ENCODE results near the gene HIPK1. TPM values are rescaled to one million over a fixed set of nuclear protein-coding genes. Genes with fewer than 3 reads are reported as not detected.
"Not testable (repeated sequence)": the region's sequence is repeated elsewhere in the genome, so short reads cannot be mapped to it uniquely, and the experiment has no call there.

The HIPK1 gene
- total and polyA plus RNA-seq, 2 experiments from 2014 or later, result 7.6 to 23.6 TPM

- Histone ChIP-seq H3K36me3 (ENCODE audit: low read depth) (no peaks in the 10 kb centered on the region), H3K9me2 (ENCODE audit: insufficient read depth) (no peaks in the 10 kb centered on the region), H2AFZ (no peak overlapping the region), H3K9me3 (ENCODE audit: low read depth) (no peaks in the 10 kb centered on the region), H3K27me3 (replicated peaks; ENCODE audit: insufficient read depth) (no peaks in the 10 kb centered on the region), H3K4me3 (no peak overlapping the region), H3K79me2 (ENCODE audit: insufficient read depth) (no peaks in the 10 kb centered on the region), H3K4me1 (ENCODE audit: insufficient read depth) (peaks cover 32% of the 10 kb centered on the region), H3K27ac (no peak overlapping the region), H3K4me2 (ENCODE audit: unreplicated experiment) (no peak overlapping the region), H3F3A (ENCODE audit: insufficient read depth) (peaks cover 11% of the 10 kb centered on the region; the same call in 1 of the 2 replicates), H3K9ac (no peak overlapping the region), H4K20me1 (ENCODE audit: insufficient read depth) (no peaks in the 10 kb centered on the region)
- in situ Hi-C loops (cut with MboI), result no loop called here
- TF ChIP-seq EZH2 (IDR thresholded peaks at IDR 0.05; ENCODE audit: insufficient read depth, poor library complexity, severe bottlenecking), result no peak
- no peak for TF ChIP-seq EZH2phosphoT487 (IDR thresholded peaks at IDR 0.05; ENCODE audit: insufficient read depth, low read depth)
- DNase-seq, result peak; percentile 51
Observed at GRCh38 chr1:114011796-114012195, 82.7 kb downstream of the HIPK1 start.

- no peak overlapping the region for H3K4me3 ChIP-seq
- H3K9me3 ChIP-seq (ENCODE audit: low read depth), result no peaks in the 10 kb centered on the region
- peak overlapping the region; percentile 43 for H3K4me2 ChIP-seq (ENCODE audit: unreplicated experiment)
- H3K4me1 ChIP-seq (ENCODE audit: insufficient read depth), result peaks cover 17% of the 10 kb centered on the region
- WGBS, 2 experiments (ENCODE audit: low coverage in 1 of 2, low lambda C conversion rate in 2 of 2, missing lambda C conversion rate in 2 of 2), result 17 to 23% methylated on average over 2 of the region's 2 CpGs
- H3K36me3 ChIP-seq (ENCODE audit: low read depth), result no peaks in the 10 kb centered on the region
- H3K9me2 ChIP-seq (ENCODE audit: insufficient read depth), result no peaks in the 10 kb centered on the region
- H3K9ac ChIP-seq, result no peak overlapping the region
- H3F3A ChIP-seq (ENCODE audit: insufficient read depth), result peaks cover 11% of the 10 kb centered on the region; the same call in 1 of the 2 replicates
- H2AFZ ChIP-seq, result no peak overlapping the region
- no peak for TF ChIP-seq EZH2phosphoT487 (IDR thresholded peaks at IDR 0.05; ENCODE audit: insufficient read depth, low read depth)
- TF ChIP-seq EZH2 (IDR thresholded peaks at IDR 0.05; ENCODE audit: insufficient read depth, poor library complexity, severe bottlenecking), result no peak
- in situ Hi-C loops (cut with MboI), result no loop called here
- DNase-seq, result peak; percentile 68
- no peaks in the 10 kb centered on the region; the same call in 1 of the 2 replicates for H3K27me3 ChIP-seq (replicated peaks; ENCODE audit: insufficient read depth)
- H4K20me1 ChIP-seq (ENCODE audit: insufficient read depth), result no peaks in the 10 kb centered on the region
- no peak overlapping the region for H3K27ac ChIP-seq
- H3K79me2 ChIP-seq (ENCODE audit: insufficient read depth), result no peaks in the 10 kb centered on the region
Observed at GRCh38 chr1:114015075-114015474, 86.0 kb downstream of the HIPK1 start.

GRCh38 chr1:114019724-114020123 is 90.6 kb downstream of the HIPK1 start:
- H3K79me2 ChIP-seq (ENCODE audit: insufficient read depth); H3F3A ChIP-seq (ENCODE audit: insufficient read depth); H3K4me2 ChIP-seq (ENCODE audit: unreplicated experiment); H3K27ac ChIP-seq; H4K20me1 ChIP-seq (ENCODE audit: insufficient read depth); H2AFZ ChIP-seq; in situ Hi-C loops (cut with MboI); H3K9ac ChIP-seq; H3K9me3 ChIP-seq (ENCODE audit: low read depth); H3K4me1 ChIP-seq (ENCODE audit: insufficient read depth); H3K4me3 ChIP-seq; DNase-seq; H3K27me3 ChIP-seq (replicated peaks; ENCODE audit: insufficient read depth); H3K36me3 ChIP-seq (ENCODE audit: low read depth); H3K9me2 ChIP-seq (ENCODE audit: insufficient read depth): not testable (repeated sequence)
- WGBS, 2 experiments (ENCODE audit: low coverage in 1 of 2, low lambda C conversion rate in 2 of 2, missing lambda C conversion rate in 2 of 2), result 65 to 75% methylated on average over 3 of the region's 3 CpGs

- H3F3A ChIP-seq (ENCODE audit: insufficient read depth), result no peaks in the 10 kb centered on the region
- H3K4me2 ChIP-seq (ENCODE audit: unreplicated experiment), result no peak overlapping the region
- no peak overlapping the region for H2AFZ ChIP-seq
- TF ChIP-seq EZH2 (IDR thresholded peaks at IDR 0.05; ENCODE audit: insufficient read depth, poor library complexity, severe bottlenecking) (no peak), EZH2phosphoT487 (IDR thresholded peaks at IDR 0.05; ENCODE audit: insufficient read depth, low read depth) (no peak)
- no peaks in the 10 kb centered on the region for H3K9me2 ChIP-seq (ENCODE audit: insufficient read depth)
- DNase-seq, result no peak
- H3K9ac ChIP-seq, result no peak overlapping the region
- H3K9me3 ChIP-seq (ENCODE audit: low read depth), result no peaks in the 10 kb centered on the region
- H3K4me3 ChIP-seq, result no peak overlapping the region
- no peak overlapping the region for H3K27ac ChIP-seq
- no peaks in the 10 kb centered on the region for H3K79me2 ChIP-seq (ENCODE audit: insufficient read depth)
- H3K27me3 ChIP-seq (replicated peaks; ENCODE audit: insufficient read depth), result peaks cover 3% of the 10 kb centered on the region; the same call in 1 of the 2 replicates
- H4K20me1 ChIP-seq (ENCODE audit: insufficient read depth), result no peaks in the 10 kb centered on the region
- in situ Hi-C loops (cut with MboI), result no loop called here
- peaks cover 12% of the 10 kb centered on the region; the same call in 1 of the 2 replicates for H3K4me1 ChIP-seq (ENCODE audit: insufficient read depth)
- no peaks in the 10 kb centered on the region for H3K36me3 ChIP-seq (ENCODE audit: low read depth)
- 62 to 64% methylated on average over 4 of the region's 4 CpGs for WGBS, 2 experiments (ENCODE audit: low coverage in 1 of 2, low lambda C conversion rate in 2 of 2, missing lambda C conversion rate in 2 of 2)
Observed at GRCh38 chr1:114021665-114022099, 92.6 kb downstream of the HIPK1 start.

GRCh38 chr1:114022877-114023276 is 93.8 kb downstream of the HIPK1 start:
- no peaks in the 10 kb centered on the region for H4K20me1 ChIP-seq (ENCODE audit: insufficient read depth)
- DNase-seq, result no peak
- H3K79me2 ChIP-seq (ENCODE audit: insufficient read depth), result no peaks in the 10 kb centered on the region
- no peaks in the 10 kb centered on the region for H3F3A ChIP-seq (ENCODE audit: insufficient read depth)
- H3K9me3 ChIP-seq (ENCODE audit: low read depth), result no peaks in the 10 kb centered on the region
- H3K27me3 ChIP-seq (replicated peaks; ENCODE audit: insufficient read depth), result peaks cover 3% of the 10 kb centered on the region; the same call in 1 of the 2 replicates
- H3K4me1 ChIP-seq (ENCODE audit: insufficient read depth), result peaks cover 13% of the 10 kb centered on the region; the same call in 1 of the 2 replicates
- no peaks in the 10 kb centered on the region for H3K9me2 ChIP-seq (ENCODE audit: insufficient read depth)
- H3K9ac ChIP-seq, result no peak overlapping the region
- no peak overlapping the region for H3K27ac ChIP-seq
- in situ Hi-C loops (cut with MboI), result no loop called here
- H3K4me3 ChIP-seq, result no peak overlapping the region
- WGBS, 2 experiments (ENCODE audit: low coverage in 1 of 2, low lambda C conversion rate in 2 of 2, missing lambda C conversion rate in 2 of 2), result 96 to 100% methylated on average over 2 of the region's 2 CpGs
- H3K4me2 ChIP-seq (ENCODE audit: unreplicated experiment), result no peak overlapping the region
- no peaks in the 10 kb centered on the region for H3K36me3 ChIP-seq (ENCODE audit: low read depth)
- TF ChIP-seq EZH2phosphoT487 (IDR thresholded peaks at IDR 0.05; ENCODE audit: insufficient read depth, low read depth) (no peak), EZH2 (IDR thresholded peaks at IDR 0.05; ENCODE audit: insufficient read depth, poor library complexity, severe bottlenecking) (no peak)
- no peak overlapping the region for H2AFZ ChIP-seq
